ENCODE results near the gene POU2F3. TPM values are rescaled to one million over a fixed set of nuclear protein-coding genes. Genes with fewer than 3 reads are reported as not detected.

Gene POU2F3
- total and polyA plus RNA-seq, 2 of the 8 experiments (the other 6 are each of a cell fraction or from before 2014, with no cell fraction given): 1.0 to 2.1 TPM

DNA sequence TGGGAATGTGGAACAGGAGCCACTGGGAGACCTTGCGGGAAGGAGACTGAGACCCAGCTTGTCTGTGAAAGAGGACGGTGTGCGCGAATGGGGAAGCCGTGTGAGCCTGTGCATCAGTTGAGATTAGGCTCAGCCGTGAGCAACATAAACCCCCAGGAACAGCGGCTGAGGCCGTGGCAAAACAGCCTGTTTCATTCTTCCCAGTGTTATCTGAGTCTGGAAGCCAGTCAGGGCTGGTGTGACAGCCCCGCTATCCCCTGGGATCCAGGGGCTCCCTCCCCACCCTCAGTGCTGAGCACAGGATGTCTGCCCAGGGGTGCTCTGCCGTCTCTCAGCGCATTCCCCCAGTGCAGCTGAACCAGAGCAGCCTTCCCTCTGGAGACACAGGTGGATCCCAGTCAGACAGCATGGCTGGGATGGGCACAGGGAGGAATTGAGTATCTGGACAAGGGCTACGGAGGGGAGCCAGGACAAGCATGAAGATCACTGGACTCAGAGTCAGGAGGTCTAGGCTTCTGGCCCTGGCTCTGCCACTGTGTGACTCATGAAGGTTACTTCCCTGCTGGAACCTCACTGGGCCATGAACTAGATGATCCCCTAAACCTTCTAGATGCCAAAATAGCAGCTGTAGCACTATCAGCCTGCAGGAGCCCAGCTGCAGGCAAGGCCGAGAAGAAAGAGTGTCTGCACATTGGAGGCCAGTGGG is 20.6 kb upstream of the POU2F3 start (continued):
- TF ChIP-seq TCF12 (IDR thresholded peaks at IDR 0.05; ENCODE audit: low read depth, low read length) (no peak), SP4 (IDR thresholded peaks at IDR 0.05; ENCODE audit: low read length) (no peak), CBX5 (IDR thresholded peaks at IDR 0.05; ENCODE audit: low read depth, low read length) (no peak), CHD7 (IDR thresholded peaks at IDR 0.05; ENCODE audit: insufficient replicate concordance, low read length) (no peak), CEBPB (IDR thresholded peaks at IDR 0.05; ENCODE audit: low read depth, low read length) (no peak)
- TF ChIP-seq, protein P1, sequence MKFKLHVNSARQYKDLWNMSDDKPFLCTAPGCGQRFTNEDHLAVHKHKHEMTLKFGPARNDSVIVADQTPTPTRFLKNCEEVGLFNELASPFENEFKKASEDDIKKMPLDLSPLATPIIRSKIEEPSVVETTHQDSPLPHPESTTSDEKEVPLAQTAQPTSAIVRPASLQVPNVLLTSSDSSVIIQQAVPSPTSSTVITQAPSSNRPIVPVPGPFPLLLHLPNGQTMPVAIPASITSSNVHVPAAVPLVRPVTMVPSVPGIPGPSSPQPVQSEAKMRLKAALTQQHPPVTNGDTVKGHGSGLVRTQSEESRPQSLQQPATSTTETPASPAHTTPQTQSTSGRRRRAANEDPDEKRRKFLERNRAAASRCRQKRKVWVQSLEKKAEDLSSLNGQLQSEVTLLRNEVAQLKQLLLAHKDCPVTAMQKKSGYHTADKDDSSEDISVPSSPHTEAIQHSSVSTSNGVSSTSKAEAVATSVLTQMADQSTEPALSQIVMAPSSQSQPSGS (IDR thresholded peaks at IDR 0.05; ENCODE audit: low read length): no peak
